Activated T-helper 17 cell treated with anti-CD3 and anti-CD28 coated beads, Interleukin-2, amount 50 U/mL, for 72 hours (primary cell): ENCODE measurements around the gene CLEC2A. TPM values are rescaled to one million over a fixed set of nuclear protein-coding genes. Genes with fewer than 3 reads are reported as not detected.

Source experiments
- ATAC-seq: fragments of 150-1000 bp; cut with Tn5 transposase; replicated peaks from 2 replicates; pipeline ENCODE4 v1.10.0; 2021; ENCODE audit warnings: mild to moderate bottlenecking, moderate library complexity
- H3K27ac Mint-ChIP-seq: one replicate; pipeline ENCODE4 v1.8.0; 2022; ENCODE audit warnings: mixed read lengths
- H3K27me3 Mint-ChIP-seq: one replicate; pipeline ENCODE4 v1.8.0; 2022; ENCODE audit warnings: mixed read lengths
- H3K36me3 Mint-ChIP-seq: one replicate; pipeline ENCODE4 v1.8.0; 2022; ENCODE audit warnings: low read depth, mild to moderate bottlenecking, mixed read lengths
- H3K4me1 Mint-ChIP-seq: one replicate; pipeline ENCODE4 v1.8.0; 2022; ENCODE audit warnings: mixed read lengths
- H3K4me3 Mint-ChIP-seq: one replicate; pipeline ENCODE4 v1.8.0; 2022; ENCODE audit warnings: mild to moderate bottlenecking, mixed read lengths
- H3K9me3 Mint-ChIP-seq: one replicate; pipeline ENCODE4 v1.8.0; 2022; ENCODE audit warnings: mixed read lengths
- total RNA-seq, 2 donors: library from RNA; stranded (reverse); gene quantifications; one replicate each; pipeline ENCODE4 v1.2.3, GENCODE V29; 2022

CLEC2A gene
- total RNA-seq, 2 donors from 2014 or later, result not detected

DNA sequence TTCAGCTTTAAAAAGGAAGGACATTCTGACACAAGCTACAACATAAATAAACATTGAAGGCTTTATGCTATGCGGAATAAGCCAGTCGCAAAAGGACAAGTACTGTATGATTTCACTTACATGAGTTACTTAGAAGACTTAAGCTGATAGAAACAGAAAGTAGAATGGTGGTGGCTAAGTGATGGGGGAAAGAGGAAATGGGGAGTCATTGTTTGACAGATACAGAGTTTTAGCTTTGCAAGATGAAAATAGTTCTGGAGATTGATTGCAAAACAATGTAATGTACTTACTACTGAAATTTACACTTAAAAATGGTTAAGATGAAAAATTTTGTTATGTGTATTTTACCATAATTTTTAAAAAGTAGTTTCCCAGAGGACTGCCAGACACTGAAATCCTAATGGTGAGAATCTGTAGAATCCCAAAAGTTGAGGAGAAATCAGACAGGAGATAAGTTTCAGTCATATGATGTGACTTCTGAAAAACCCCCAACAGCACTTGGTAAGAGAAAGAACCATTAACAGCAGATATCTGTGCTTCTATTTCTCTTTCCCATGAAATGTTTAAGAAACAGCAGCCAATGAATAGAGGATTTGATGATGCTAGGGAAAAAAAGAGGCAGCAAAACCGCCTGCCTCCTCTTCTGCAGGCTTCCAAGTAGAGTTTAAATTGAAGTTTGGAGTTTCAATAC is 16.6 kb upstream of the CLEC2A start:
- Mint-ChIP-seq H3K27ac (peak overlapping the region; percentile 10), H3K9me3 (no peaks in the 10 kb centered on the region), H3K4me3 (peak overlapping the region; percentile 7), H3K36me3 (no peaks in the 10 kb centered on the region), H3K4me1 (peaks cover 22% of the 10 kb centered on the region), H3K27me3 (no peaks in the 10 kb centered on the region)
- peak; percentile 94 for ATAC-seq

GRCh38 chr12:9947674-9948073 is 15.5 kb upstream of the CLEC2A start:
- Mint-ChIP-seq H3K36me3 (no peaks in the 10 kb centered on the region), H3K27ac (no peak overlapping the region), H3K9me3 (no peaks in the 10 kb centered on the region), H3K4me1 (peaks cover 26% of the 10 kb centered on the region), H3K4me3 (no peak overlapping the region), H3K27me3 (no peaks in the 10 kb centered on the region)
- no peak for ATAC-seq

DNA sequence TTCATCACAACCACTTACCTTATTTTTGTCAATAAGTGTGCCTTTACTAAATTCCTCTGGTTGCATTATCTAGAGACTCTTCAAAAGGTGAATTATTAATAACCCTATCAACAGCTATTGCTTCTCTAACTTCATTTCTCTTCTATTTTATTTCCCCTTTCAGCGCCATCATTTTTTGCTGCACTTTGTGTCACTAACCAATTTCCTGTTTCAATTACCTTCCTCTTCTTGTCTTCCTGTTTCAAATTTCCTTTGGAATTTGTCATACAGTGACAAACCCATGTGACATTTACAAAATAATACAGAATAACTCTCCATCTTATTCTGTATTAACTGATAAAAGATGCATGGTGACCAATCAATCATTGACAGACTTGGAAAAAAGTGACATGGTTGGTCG is 12.2 kb upstream of the CLEC2A start:
- Mint-ChIP-seq H3K27ac (no peak overlapping the region), H3K27me3 (no peaks in the 10 kb centered on the region), H3K36me3 (no peaks in the 10 kb centered on the region), H3K9me3 (no peaks in the 10 kb centered on the region), H3K4me3 (peak overlapping the region; percentile 37), H3K4me1 (peaks cover 16% of the 10 kb centered on the region)
- ATAC-seq, result no peak

DNA sequence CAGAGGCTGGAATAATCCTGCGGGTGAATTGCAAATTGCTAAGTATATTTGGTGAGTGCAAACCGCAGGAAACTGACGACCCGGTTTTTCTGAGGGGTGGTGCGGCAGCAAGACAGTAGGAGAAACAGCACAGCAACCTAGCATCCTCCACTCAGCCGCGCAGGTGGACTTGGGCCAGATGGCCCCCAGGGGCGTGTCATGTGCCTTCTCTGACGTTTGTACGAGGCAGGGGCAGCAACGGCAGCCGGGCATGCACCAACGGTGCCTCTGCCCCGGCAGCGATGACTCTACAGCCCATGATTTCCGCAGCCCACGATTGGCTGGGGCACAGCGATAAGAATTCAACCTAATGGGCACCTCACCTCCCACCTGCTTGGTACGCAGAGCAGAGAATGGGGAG is 11.1 kb upstream of the CLEC2A start:
- Mint-ChIP-seq H3K27ac (peak overlapping the region; percentile 49), H3K4me1 (peaks cover 7% of the 10 kb centered on the region)
- ATAC-seq, result peak; percentile 97

DNA sequence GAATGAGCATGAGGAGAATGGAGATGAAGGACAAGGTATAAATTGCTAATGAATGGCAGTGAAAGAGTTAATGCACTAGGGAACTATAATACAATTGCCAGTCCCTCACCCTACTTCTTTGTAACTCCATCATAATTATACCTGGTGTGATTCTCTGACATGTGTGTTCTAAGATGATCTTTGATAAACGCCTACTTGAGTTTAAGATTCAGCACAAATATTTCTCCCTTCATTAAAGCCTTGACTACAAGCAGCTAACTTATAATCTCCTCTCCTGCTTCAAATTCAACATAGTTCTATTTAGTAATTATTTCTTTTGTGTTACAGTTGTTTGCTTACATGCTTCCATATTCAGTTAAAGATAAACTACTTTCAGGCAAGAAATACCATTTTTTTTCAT is 9.7 kb upstream of the CLEC2A start:
- no peaks in the 10 kb centered on the region for H3K27me3 Mint-ChIP-seq

More for the DNA sequence above, 11.1 kb upstream of the CLEC2A start:
- peak overlapping the region; percentile 82 for H3K4me3 Mint-ChIP-seq
- H3K36me3 Mint-ChIP-seq, result no peaks in the 10 kb centered on the region
- H3K27me3 Mint-ChIP-seq, result no peaks in the 10 kb centered on the region
- no peaks in the 10 kb centered on the region for H3K9me3 Mint-ChIP-seq

GRCh38 chr12:9940375-9940774 is 8.2 kb upstream of the CLEC2A start:
- no peaks in the 10 kb centered on the region for H3K27me3 Mint-ChIP-seq
- H3K4me1 Mint-ChIP-seq, result peaks cover 7% of the 10 kb centered on the region
- no peaks in the 10 kb centered on the region for H3K36me3 Mint-ChIP-seq
- ATAC-seq, result no peak
- H3K9me3 Mint-ChIP-seq, result no peaks in the 10 kb centered on the region
- H3K4me3 Mint-ChIP-seq, result no peak overlapping the region
- H3K27ac Mint-ChIP-seq, result no peak overlapping the region

More for the DNA sequence above, 9.7 kb upstream of the CLEC2A start:
- H3K36me3 Mint-ChIP-seq, result no peaks in the 10 kb centered on the region
- H3K9me3 Mint-ChIP-seq, result no peaks in the 10 kb centered on the region
- H3K27ac Mint-ChIP-seq, result no peak overlapping the region
- no peak for ATAC-seq
- H3K4me1 Mint-ChIP-seq, result peaks cover 7% of the 10 kb centered on the region
- H3K4me3 Mint-ChIP-seq, result peak overlapping the region; percentile 82

DNA sequence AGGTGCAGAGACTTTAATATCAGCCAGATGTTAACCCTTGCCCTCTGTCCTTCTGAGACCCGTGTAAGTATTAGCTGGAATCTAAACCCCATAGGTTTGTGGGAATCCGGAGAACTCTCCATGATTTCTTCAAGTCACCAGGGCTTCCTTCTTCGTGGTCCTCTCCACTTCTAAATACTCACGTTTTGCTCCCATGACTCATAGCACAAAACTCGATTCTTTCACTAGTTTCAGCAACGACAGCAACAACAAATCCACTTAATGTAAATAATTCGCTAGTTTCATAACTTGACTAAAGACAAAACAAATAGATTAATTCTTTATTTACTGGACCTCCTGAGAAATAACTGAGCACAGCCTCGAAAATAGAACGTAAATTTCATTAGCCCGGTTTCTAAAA is 4.4 kb upstream of the CLEC2A start:
- H3K4me1 Mint-ChIP-seq, result no peaks in the 10 kb centered on the region
- no peak for ATAC-seq
- no peaks in the 10 kb centered on the region for H3K9me3 Mint-ChIP-seq
- no peaks in the 10 kb centered on the region for H3K36me3 Mint-ChIP-seq
- no peak overlapping the region for H3K4me3 Mint-ChIP-seq
- H3K27me3 Mint-ChIP-seq, result no peaks in the 10 kb centered on the region
- no peak overlapping the region for H3K27ac Mint-ChIP-seq

- no peak overlapping the region for H3K27ac Mint-ChIP-seq
- ATAC-seq, result no peak
- no peaks in the 10 kb centered on the region for H3K4me1 Mint-ChIP-seq
- H3K36me3 Mint-ChIP-seq, result no peaks in the 10 kb centered on the region
- H3K9me3 Mint-ChIP-seq, result no peaks in the 10 kb centered on the region
- peaks cover 4% of the 10 kb centered on the region for H3K27me3 Mint-ChIP-seq
- H3K4me3 Mint-ChIP-seq, result no peak overlapping the region
These were observed 2.9 kb upstream of the CLEC2A start for GRCh38 chr12:9935026-9935425.

GRCh38 chr12:9933958-9934357 is 1.8 kb upstream of the CLEC2A start:
- no peak for ATAC-seq
- Mint-ChIP-seq H3K4me3 (no peak overlapping the region), H3K4me1 (no peaks in the 10 kb centered on the region), H3K9me3 (no peaks in the 10 kb centered on the region), H3K27ac (no peak overlapping the region), H3K36me3 (no peaks in the 10 kb centered on the region), H3K27me3 (peaks cover 4% of the 10 kb centered on the region)

DNA sequence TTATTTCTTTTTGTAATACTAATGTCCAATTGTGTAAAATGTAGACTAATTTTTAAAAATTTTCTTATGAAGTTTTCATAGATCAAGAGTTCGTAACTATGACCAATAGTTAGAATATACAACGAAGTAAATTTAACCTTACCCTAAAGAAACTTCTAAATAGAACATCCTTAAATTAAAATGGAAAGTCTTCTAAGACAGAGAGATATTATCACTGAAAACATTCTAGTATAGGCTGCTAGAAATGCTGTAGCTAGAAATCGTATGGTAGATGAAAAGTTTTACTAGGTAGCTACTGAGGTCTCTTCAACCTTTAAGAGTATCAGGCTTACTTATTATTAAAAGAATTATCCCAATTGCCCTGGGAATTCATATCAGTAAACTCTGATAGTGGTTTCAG is 925 bp downstream of the CLEC2A start:
- Mint-ChIP-seq H3K4me3 (no peak overlapping the region), H3K9me3 (no peaks in the 10 kb centered on the region), H3K27ac (no peak overlapping the region), H3K27me3 (peaks cover 7% of the 10 kb centered on the region), H3K4me1 (no peaks in the 10 kb centered on the region), H3K36me3 (no peaks in the 10 kb centered on the region)
- no peak for ATAC-seq

DNA sequence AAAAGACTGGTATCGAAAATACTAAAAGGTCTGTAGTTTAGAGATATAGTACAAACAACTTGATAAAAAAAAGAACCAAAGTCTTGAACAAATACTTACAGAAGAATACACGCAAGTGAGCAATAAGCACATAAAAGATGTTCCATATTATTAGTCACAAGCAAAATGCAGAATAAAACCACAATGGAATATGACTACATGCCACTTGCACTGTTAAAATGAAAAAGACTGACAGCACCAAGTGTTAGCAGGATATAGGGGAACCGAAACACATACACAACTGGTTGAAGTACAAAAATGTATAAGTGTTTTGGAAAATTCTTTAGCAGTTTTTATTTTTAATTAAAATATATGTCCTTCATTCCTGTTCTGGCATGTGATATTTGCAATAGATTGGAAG is 3.6 kb downstream of the CLEC2A start:
- Mint-ChIP-seq H3K4me3 (no peak overlapping the region), H3K9me3 (no peaks in the 10 kb centered on the region), H3K27me3 (peaks cover 7% of the 10 kb centered on the region), H3K4me1 (no peaks in the 10 kb centered on the region), H3K27ac (no peak overlapping the region), H3K36me3 (no peaks in the 10 kb centered on the region)
- no peak for ATAC-seq

GRCh38 chr12:9926876-9927275 is 5.3 kb downstream of the CLEC2A start:
- no peaks in the 10 kb centered on the region for H3K4me1 Mint-ChIP-seq
- H3K9me3 Mint-ChIP-seq, result no peaks in the 10 kb centered on the region
- H3K36me3 Mint-ChIP-seq, result no peaks in the 10 kb centered on the region
- no peak for ATAC-seq
- H3K27me3 Mint-ChIP-seq, result peaks cover 7% of the 10 kb centered on the region
- no peak overlapping the region for H3K27ac Mint-ChIP-seq
- no peak overlapping the region for H3K4me3 Mint-ChIP-seq

- no peaks in the 10 kb centered on the region for H3K9me3 Mint-ChIP-seq
- ATAC-seq, result peak; percentile 28
- peak overlapping the region; percentile 38 for H3K4me3 Mint-ChIP-seq
- no peak overlapping the region for H3K27ac Mint-ChIP-seq
- H3K27me3 Mint-ChIP-seq, result peaks cover 7% of the 10 kb centered on the region
- H3K4me1 Mint-ChIP-seq, result no peaks in the 10 kb centered on the region
- H3K36me3 Mint-ChIP-seq, result no peaks in the 10 kb centered on the region
These were observed 6.3 kb downstream of the CLEC2A start for GRCh38 chr12:9925705-9926393.

GRCh38 chr12:9922429-9922828 is 9.7 kb downstream of the CLEC2A start:
- Mint-ChIP-seq H3K27ac (no peak overlapping the region), H3K4me1 (no peaks in the 10 kb centered on the region), H3K27me3 (peaks cover 6% of the 10 kb centered on the region), H3K9me3 (no peaks in the 10 kb centered on the region), H3K36me3 (no peaks in the 10 kb centered on the region), H3K4me3 (no peak overlapping the region)
- no peak for ATAC-seq

DNA sequence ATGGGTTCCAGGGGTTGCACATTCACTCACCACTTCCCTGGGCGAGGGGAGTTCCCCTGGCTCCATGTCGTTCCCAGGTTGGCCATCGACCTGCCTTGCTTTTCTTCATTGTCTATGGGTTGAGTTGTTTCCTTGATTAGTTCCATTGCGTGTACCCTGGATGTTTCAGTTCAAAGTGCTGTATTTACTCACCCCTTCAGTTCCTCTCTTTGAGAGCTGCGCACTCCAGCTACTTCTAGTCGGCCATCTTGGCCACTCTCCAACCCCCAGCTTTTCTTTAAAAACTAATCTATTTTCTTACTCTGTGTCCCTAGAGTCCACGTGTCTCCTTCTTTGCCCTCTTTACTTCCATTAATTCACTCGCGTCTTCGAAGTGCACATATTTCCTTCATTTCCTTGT is 11.7 kb downstream of the CLEC2A start:
- no peaks in the 10 kb centered on the region for H3K36me3 Mint-ChIP-seq
- no peaks in the 10 kb centered on the region for H3K9me3 Mint-ChIP-seq
- no peak overlapping the region for H3K4me3 Mint-ChIP-seq
- ATAC-seq, result no peak
- no peaks in the 10 kb centered on the region for H3K4me1 Mint-ChIP-seq
- peaks cover 6% of the 10 kb centered on the region for H3K27me3 Mint-ChIP-seq
- H3K27ac Mint-ChIP-seq, result no peak overlapping the region
